Chondrocyte (in vitro differentiated cells): ENCODE measurements around the gene ERVFRD-1. TPM values are rescaled to one million over a fixed set of nuclear protein-coding genes. Genes with fewer than 3 reads are reported as not detected.
"Not testable (repeated sequence)": the region's sequence is repeated elsewhere in the genome, so short reads cannot be mapped to it uniquely, and the experiment has no call there.

Experiments
- DNase-seq: peaks from one replicate; pipeline ENCODE4 v3.0.0; 2021; ENCODE audit warnings: mixed read lengths, low spot score
- H3K27ac Mint-ChIP-seq: one replicate; pipeline ENCODE4 v1.8.0; 2021; ENCODE audit warnings: mild to moderate bottlenecking, moderate library complexity, mixed read lengths; ENCODE audit not compliant: unreplicated experiment
- H3K27me3 Mint-ChIP-seq: 2 replicates; pipeline ENCODE4 v1.8.0; 2021; ENCODE audit warnings: low read depth, mixed read lengths
- H3K36me3 Mint-ChIP-seq: 2 replicates; pipeline ENCODE4 v1.8.0; 2021; ENCODE audit warnings: low read depth, mixed read lengths
- H3K4me1 Mint-ChIP-seq: 2 replicates; pipeline ENCODE4 v1.8.0; 2021; ENCODE audit warnings: low read depth, mild to moderate bottlenecking, mixed read lengths
- H3K4me3 Mint-ChIP-seq: one replicate; pipeline ENCODE4 v1.8.0; 2021; ENCODE audit warnings: mild to moderate bottlenecking, moderate library complexity, mixed read lengths; ENCODE audit not compliant: unreplicated experiment
- H3K9me3 Mint-ChIP-seq: 2 replicates; pipeline ENCODE4 v1.8.0; 2021; ENCODE audit warnings: low read depth, mixed read lengths
- total RNA-seq: library from RNA; stranded (reverse); gene quantifications from 3 replicates; pipeline ENCODE4 v1.2.1, GENCODE V29; 2021
- TF ChIP-seq, protein P1 (sequence below): fragments of 200-600 bp; sonication (generic); IDR thresholded peaks from 2 replicates; pipeline ENCODE4 v1.5.0; 2021; ENCODE audit warnings: antibody characterized with exemption, mild to moderate bottlenecking, moderate library complexity

The ERVFRD-1 gene
- total RNA-seq, 1 donor from 2014 or later: not detected

DNA sequence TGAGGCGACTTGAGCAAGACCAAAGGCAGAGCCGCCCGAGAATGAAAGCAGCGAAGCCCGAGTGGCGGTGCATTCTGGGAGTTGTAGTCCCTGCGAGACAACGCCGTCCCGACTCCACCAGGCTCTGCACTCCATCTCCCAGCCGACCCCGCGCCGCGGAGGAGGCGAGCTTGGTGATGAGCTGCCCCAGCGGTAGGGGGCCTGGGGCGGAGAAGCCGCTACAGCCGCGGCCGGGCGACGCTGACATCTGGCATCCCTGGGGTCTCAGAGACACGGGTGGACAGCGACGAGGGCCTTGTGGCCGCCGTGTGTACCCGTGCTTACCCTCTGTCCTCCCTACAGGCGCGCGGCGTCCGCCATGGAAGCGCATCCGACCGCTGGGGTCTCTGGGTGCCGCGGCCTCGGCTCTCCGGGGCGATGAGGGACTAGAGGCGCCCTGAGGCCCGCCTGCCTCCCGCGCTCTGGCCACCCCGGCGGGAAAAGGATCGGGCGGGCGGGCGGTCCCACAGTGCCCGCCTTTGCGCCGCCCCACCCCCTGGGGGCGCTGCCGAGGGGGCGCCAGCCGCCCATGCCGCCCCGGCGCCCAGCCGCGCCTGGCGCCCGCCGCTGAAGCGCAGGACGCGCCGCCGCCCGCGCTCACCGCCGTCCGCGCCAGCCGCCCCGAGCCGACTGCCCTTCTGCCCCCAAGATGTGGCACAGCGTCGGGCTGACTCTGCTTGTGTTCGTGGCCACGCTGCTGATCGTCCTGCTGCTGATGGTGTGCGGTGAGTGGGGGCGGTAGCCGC is 17.7 kb downstream of the ERVFRD-1 start, which contains the start of gene SMIM13:
SMIM13 (plus strand) TSS at position 209 of the 785 bp plus-strand sequence; CDS start at position 689, 480 bp downstream.
- Mint-ChIP-seq H3K27ac (peak within 1 kb of the TSS; percentile 98), H3K4me1 (peaks cover 25% of the 10 kb centered on the region), H3K4me3 (peak within 1 kb of the TSS; percentile 92), H3K27me3 (no peaks in the 10 kb centered on the region), H3K36me3 (peaks cover 2% of the 10 kb centered on the region), H3K9me3 (no peaks in the 10 kb centered on the region)
- TF ChIP-seq, protein P1, sequence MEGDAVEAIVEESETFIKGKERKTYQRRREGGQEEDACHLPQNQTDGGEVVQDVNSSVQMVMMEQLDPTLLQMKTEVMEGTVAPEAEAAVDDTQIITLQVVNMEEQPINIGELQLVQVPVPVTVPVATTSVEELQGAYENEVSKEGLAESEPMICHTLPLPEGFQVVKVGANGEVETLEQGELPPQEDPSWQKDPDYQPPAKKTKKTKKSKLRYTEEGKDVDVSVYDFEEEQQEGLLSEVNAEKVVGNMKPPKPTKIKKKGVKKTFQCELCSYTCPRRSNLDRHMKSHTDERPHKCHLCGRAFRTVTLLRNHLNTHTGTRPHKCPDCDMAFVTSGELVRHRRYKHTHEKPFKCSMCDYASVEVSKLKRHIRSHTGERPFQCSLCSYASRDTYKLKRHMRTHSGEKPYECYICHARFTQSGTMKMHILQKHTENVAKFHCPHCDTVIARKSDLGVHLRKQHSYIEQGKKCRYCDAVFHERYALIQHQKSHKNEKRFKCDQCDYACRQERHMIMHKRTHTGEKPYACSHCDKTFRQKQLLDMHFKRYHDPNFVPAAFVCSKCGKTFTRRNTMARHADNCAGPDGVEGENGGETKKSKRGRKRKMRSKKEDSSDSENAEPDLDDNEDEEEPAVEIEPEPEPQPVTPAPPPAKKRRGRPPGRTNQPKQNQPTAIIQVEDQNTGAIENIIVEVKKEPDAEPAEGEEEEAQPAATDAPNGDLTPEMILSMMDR: peak; percentile 80
- DNase-seq: peak; percentile 99

DNA sequence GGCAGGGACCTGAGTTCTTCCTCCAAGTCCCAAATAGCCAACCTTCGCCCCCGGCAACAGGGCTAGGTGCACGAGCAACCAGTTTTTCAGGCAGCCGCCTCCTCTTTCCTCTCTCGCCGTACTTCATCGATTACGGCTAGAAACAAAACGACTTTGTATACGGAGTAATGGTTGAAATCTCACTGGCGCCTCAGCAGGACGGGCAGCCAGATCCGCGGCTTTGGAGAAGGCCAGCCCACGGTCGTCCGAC is 18.2 kb downstream of the ERVFRD-1 start:
- Mint-ChIP-seq H3K4me1 (peaks cover 25% of the 10 kb centered on the region), H3K27me3 (no peaks in the 10 kb centered on the region), H3K9me3 (no peaks in the 10 kb centered on the region), H3K36me3 (peaks cover 2% of the 10 kb centered on the region), H3K27ac (peak overlapping the region; percentile 98), H3K4me3 (peak overlapping the region; percentile 92)
- TF ChIP-seq, protein P1: no peak
- DNase-seq: no peak

DNA sequence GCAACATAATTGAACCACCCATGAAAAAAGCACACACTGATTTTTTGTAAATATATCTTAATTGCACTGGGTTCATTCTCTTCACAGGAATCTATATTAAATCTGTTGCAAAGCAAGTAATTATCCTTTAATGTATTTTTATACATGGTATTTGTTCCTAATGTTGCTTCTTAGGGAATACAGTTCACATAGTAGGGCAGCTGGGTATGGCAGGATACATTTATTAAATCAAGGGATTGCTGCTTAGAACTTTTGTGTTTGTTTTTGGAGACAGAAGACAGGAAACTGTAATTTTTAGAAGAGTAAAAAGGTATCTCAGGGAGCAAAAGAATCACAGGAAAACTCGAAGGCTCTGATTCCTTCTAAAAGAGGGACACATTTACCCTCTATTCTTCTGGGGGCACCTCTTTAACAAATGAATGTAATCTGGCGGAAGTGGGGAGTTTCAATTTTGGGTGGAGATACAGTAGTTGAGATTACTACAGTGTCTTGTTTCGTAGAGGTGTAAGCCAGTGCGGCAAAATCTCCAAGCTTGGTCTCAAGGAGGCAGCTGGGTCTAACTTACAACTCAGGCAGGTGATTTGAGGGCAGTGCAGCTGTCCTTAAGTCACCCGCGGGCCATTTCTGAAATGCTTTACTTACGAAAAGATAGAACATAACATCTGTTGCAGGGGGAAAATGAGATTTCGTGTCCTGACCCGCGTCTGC is 18.7 kb downstream of the ERVFRD-1 start:
- peak overlapping the region; percentile 92 for H3K4me3 Mint-ChIP-seq

DNA sequence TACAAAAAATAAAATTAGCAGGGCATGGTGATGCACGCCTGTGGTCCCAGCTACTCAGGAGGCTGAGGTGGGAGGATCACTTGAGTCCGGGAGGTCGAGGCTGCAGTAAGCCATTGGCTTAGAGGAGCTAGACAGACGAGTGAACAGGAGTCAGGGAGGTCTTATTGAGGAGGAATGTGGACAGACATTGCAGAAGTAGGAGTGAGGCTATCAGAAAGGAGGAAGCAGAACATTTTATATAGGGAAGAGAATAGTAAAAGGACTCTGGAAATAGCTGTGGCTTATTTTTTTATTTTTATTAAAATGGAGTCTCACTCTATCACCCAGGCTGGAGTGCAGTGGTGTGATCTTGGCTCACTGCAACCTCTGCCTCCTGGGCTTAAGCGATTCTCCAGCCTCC is 20.4 kb downstream of the ERVFRD-1 start:
- H3K36me3 Mint-ChIP-seq, H3K27ac Mint-ChIP-seq, H3K4me3 Mint-ChIP-seq, H3K27me3 Mint-ChIP-seq, DNase-seq, H3K9me3 Mint-ChIP-seq: not testable (repeated sequence)
- H3K4me1 Mint-ChIP-seq: peaks cover 28% of the 10 kb centered on the region

More for the DNA sequence above, 18.7 kb downstream of the ERVFRD-1 start:
- H3K27ac Mint-ChIP-seq: peak overlapping the region; percentile 98
- H3K4me1 Mint-ChIP-seq: peaks cover 25% of the 10 kb centered on the region
- peaks cover 2% of the 10 kb centered on the region for H3K36me3 Mint-ChIP-seq
- no peaks in the 10 kb centered on the region for H3K27me3 Mint-ChIP-seq
- no peak for DNase-seq
- TF ChIP-seq, protein P1: no peak
- H3K9me3 Mint-ChIP-seq: no peaks in the 10 kb centered on the region

DNA sequence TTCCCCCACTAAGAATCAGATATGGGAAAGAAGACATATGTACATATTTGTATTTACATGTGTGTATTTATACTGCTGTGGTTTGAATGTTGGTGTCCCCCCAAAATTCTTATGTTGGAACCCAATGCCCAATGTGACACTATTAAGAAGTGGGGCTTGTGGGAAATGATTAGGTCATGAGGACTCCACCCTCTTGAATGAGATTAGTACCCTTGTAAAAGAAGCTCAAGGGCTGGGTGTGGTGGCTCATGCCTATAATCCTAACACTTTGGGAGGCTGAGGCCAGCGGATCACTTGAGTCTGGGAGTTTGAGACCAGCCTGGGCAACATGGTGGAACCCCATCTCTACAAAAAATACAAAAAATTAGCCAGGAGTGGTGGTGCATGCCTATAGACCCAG is 21.8 kb downstream of the ERVFRD-1 start:
- H3K4me1 Mint-ChIP-seq: peaks cover 20% of the 10 kb centered on the region
- H3K9me3 Mint-ChIP-seq: no peaks in the 10 kb centered on the region
- no peak for DNase-seq
- no peak overlapping the region for H3K27ac Mint-ChIP-seq
- TF ChIP-seq, protein P1: no peak
- no peak overlapping the region for H3K4me3 Mint-ChIP-seq
- no peaks in the 10 kb centered on the region for H3K36me3 Mint-ChIP-seq
- no peaks in the 10 kb centered on the region for H3K27me3 Mint-ChIP-seq

DNA sequence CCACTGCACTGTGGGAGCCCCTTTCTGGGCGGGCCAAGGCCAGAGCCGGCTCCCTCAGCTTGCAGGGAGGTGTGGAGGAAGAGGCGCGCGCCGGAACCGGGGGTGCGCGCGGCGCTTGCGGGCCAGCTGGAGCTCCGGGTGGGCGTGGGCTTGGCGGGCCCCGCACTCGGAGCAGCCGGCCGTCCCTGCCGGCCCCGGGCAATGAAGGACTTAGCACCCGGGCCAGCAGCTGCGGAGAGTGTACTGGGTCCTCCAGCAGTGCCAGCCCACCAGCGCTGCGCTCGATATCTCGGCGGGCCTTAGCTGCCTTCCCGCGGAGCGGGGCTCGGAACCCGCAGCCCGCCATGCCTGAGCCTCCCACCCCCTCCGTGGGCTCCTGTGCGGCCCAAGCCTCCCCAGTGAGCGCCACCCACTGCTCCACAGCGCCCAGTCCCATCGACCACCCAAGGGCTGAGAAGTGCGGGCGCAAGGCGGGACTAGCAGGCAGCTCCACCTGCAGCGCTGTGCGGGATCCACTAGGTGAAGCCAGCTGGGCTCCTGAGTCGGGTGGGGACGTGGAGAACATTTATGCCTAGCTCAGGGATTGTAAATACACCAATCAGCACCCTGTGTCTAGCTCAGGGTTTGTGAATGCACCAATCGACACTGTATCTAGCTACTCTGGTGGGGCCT is 24.2 kb downstream of the ERVFRD-1 start:
- not testable (repeated sequence) for H3K27ac Mint-ChIP-seq, H3K9me3 Mint-ChIP-seq, H3K4me3 Mint-ChIP-seq, DNase-seq, H3K36me3 Mint-ChIP-seq, H3K27me3 Mint-ChIP-seq
- H3K4me1 Mint-ChIP-seq: peaks cover 16% of the 10 kb centered on the region
